ENCODE results near the gene ARIH2.
"Not testable (repeated sequence)": the region's sequence is repeated elsewhere in the genome, so short reads cannot be mapped to it uniquely, and the experiment has no call there.

Gene ARIH2

GRCh38 chr3:49004352-49005302 lies 86.0 kb downstream of the ARIH2 start:
- DNase-seq (ENCODE audit: low spot score), result no peak

GRCh38 chr3:49005303-49005680 lies 86.7 kb downstream of the ARIH2 start:
- no peak for DNase-seq (ENCODE audit: low spot score)

- DNase-seq (ENCODE audit: low spot score), result no peak
Measured at GRCh38 chr3:49005998-49006397, 87.4 kb downstream of the ARIH2 start.

- peak; percentile 48 for DNase-seq (ENCODE audit: low spot score)
Measured at GRCh38 chr3:49006408-49007067, 87.9 kb downstream of the ARIH2 start.

GRCh38 chr3:49007068-49007770 lies 88.6 kb downstream of the ARIH2 start, which contains the start of gene WDR6:
WDR6 (plus strand) TSS chr3:49007391; CDS start chr3:49007432, 41 bp downstream.
- peak; percentile 97 for DNase-seq (ENCODE audit: low spot score)

GRCh38 chr3:49007771-49008528 lies 89.3 kb downstream of the ARIH2 start:
- DNase-seq (ENCODE audit: low spot score), result peak; percentile 96

GRCh38 chr3:49008627-49009026 lies 90.0 kb downstream of the ARIH2 start:
- DNase-seq (ENCODE audit: low spot score), result not testable (repeated sequence)

GRCh38 chr3:49009396-49009795 lies 90.8 kb downstream of the ARIH2 start:
- no peak for DNase-seq (ENCODE audit: low spot score)

GRCh38 chr3:49012441-49013017 lies 93.9 kb downstream of the ARIH2 start:
- DNase-seq (ENCODE audit: low spot score), result no peak

GRCh38 chr3:49013113-49013737 lies 94.6 kb downstream of the ARIH2 start:
- no peak for DNase-seq (ENCODE audit: low spot score)

GRCh38 chr3:49013738-49014660 lies 95.4 kb downstream of the ARIH2 start:
- peak; percentile 48 for DNase-seq (ENCODE audit: low spot score)

GRCh38 chr3:49015072-49015471 lies 96.4 kb downstream of the ARIH2 start:
- DNase-seq (ENCODE audit: low spot score), result no peak

- DNase-seq (ENCODE audit: low spot score), result no peak
Measured at GRCh38 chr3:49015765-49016164, 97.1 kb downstream of the ARIH2 start.

GRCh38 chr3:49016414-49017228 lies 98.0 kb downstream of the ARIH2 start:
- DNase-seq (ENCODE audit: low spot score), result no peak

GRCh38 chr3:49017229-49017970 lies 98.8 kb downstream of the ARIH2 start:
- no peak for DNase-seq (ENCODE audit: low spot score)

GRCh38 chr3:49017971-49018706 lies 99.5 kb downstream of the ARIH2 start, which contains the start of gene DALRD3:
DALRD3 (minus strand) TSS chr3:49018580; CDS start chr3:49018564, 16 bp downstream.
- peak; percentile 79 for DNase-seq (ENCODE audit: low spot score)

GRCh38 chr3:49018707-49019006 lies 100.0 kb downstream of the ARIH2 start:
- DNase-seq (ENCODE audit: low spot score), result no peak

GRCh38 chr3:49019941-49020329 lies 101.3 kb downstream of the ARIH2 start:
- DNase-seq (ENCODE audit: low spot score), result no peak
